Ammon's horn (tissue), 1 donor: ENCODE measurements around the gene XPO5.
A peak's percentile ranks its signal among the peaks of the same experiment; 100 is the strongest.
"Not testable (repeated sequence)": the region's sequence is repeated elsewhere in the genome, so short reads cannot be mapped to it uniquely, and the experiment has no call there.

Source experiments
- DNase-seq: peaks from one replicate; pipeline ENCODE4 v3.0.0-alpha.2; 2016; ENCODE audit warnings: low spot score

XPO5 gene

DNA sequence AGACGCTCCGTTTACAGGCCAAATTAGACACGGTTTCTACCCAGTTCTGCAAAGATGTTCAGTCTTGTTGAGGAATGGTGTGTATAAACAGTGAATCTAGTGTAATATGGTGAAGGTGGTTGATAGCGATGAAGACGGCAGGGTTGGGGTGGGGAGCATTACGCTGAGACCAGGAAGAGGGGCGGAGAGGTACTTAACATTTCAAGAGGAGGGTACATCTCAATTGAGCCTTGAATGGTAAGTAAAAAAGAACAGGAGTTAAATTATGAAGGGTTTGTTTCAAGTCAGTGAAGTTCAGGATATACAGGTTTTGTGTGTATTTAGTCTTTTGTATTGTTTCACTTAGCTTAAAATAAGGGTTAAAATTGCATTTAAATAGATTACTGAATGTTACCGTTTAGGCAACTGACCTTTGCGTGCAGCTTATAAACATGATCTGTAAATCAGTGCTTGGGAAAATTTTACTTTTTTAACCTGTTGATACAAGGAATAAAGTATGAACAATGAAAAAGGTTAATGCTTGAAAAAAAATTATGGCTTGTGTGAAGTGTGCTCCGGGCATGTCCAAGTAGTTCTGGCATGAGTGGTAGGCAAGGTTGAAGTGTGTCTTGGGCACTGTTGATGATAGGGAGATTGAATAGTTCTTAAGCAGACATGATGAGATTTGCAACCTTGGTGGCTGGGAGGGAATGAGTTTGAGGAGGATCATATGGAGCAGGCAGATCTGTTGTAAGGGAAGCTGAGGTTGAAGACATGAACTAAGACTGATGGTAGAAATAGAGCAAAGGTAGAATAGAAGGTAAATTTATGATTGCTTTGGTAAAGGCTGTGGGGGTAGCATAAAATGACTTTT lies 58.1 kb downstream of the XPO5 start:
- DNase-seq = no peak

DNA sequence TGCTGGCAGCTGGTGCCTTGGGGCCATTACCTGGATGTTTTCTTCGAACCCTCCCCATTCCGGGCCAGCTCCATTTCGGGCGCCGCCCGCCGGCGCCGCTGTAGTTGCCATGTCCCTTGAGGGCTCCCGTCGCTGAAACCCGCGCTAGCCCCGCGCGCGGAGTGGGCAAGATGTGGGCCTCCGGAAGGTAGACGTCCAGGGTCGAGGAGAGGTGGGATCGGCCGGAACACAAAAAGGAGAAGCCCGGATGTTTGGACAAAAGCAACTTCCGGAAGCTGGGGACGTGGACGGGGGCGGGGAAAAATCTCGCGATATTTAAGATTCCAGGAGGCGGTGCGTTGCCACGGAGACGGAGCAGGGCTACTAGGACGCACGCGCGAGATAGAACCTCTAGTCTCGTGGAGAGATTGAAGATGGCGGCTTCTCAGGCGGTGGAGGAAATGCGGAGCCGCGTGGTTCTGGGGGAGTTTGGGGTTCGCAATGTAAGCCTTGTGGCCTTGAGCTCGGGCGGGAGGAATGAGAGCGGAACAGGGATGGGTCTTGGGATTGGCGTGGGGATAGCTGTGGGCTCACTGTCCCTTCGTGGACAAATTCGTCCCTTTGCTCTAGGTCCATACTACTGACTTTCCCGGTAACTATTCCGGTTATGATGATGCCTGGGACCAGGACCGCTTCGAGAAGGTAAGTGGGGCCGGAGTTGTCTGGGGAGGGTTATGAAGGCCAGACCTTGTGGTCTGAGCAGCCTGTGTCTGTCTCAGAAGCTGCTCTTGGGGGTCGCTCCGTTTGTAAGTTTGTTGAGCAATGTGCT lies 58.9 kb downstream of the XPO5 start, which contains the start of the genes POLR1C and YIPF3:
Gene POLR1C (plus strand): TSS at position 393 of the 808 bp plus-strand sequence. CDS start 21 bp downstream, at position 414.
Gene YIPF3 (minus strand): TSS at position 230 of the 808 bp plus-strand sequence. CDS start 119 bp downstream, at position 111.
- DNase-seq = peak; percentile 98

DNA sequence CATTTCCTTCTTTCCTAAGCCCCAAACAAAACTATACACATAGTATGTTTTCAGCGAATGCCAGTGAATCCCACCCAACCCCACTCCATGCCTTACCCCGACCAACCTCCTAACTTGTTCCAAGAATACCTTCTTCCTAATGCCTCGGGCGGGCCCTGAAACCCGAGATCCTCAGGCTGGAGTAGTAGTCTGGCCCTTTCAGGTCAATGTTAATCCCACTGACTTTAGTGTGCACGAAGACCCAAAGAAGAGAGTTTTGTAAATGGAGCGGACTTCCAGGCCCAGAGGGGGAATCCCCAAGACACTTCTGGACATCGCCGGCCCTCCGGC lies 59.5 kb downstream of the XPO5 start:
- DNase-seq = no peak

DNA sequence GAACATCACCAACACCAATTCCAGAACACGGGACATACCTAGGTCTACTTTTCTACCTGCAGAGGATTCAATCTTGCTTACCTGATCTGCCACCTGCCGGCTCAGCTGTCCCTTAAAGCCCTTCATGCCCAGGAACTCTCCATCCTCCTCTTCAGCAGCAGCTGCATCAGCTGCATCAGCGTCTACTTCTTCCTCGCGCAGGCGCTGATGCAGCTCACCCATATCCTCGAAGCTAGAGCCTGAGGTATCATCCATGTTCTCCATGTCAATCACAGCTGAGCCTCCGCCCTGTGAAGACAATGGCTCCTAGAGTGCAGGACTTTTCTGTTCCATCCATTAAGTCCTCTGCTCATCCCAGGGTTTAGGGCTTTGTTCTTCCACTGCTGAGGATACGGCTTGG lies 60.0 kb downstream of the XPO5 start:
- DNase-seq = no peak

DNA sequence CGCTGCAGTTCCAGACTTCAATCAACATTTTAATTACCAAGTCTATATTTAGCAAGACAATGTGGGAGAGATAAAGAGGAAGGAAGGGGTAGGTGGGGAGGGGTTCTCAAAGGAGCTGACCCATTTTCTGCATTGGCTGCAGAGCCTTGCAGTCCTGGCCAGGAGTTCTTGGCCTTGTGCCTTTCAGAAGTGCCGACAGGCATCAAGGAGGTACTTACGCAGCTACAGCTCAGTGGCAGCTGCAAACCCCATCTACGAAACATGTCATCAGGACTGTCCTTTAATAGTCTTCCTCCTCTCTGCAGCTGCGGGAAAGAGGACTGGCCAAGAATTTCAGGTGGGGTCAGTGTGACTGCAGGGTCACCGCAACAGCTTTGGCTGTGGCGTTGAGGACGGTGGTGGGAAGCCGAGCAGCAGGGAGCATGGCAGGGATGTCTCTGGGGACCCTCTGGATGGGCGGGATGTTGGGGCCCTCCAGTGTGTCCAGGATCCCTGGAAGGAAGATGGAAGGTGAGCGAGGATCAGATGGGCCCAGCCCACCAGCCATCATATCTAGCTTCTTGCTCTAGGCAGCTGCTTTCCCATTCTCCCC lies 63.9 kb downstream of the XPO5 start:
- DNase-seq = no peak

DNA sequence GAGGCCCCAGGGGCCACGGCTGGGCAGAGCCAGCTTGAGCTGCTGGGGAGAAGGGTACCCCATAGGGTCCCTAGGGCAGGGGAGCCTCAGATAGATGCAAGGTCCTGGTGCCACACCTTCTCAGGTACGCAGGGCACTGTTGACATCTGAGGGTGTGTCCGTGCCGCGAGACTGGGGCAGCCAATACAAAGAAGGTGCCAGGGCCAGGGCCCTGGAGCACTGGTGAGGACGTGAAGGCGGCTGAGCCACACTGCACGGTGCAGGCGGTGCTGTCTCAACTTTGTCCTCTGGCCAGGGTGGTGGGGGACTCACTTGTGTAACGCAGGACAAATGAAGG lies 65.0 kb downstream of the XPO5 start:
- DNase-seq = no peak

DNA sequence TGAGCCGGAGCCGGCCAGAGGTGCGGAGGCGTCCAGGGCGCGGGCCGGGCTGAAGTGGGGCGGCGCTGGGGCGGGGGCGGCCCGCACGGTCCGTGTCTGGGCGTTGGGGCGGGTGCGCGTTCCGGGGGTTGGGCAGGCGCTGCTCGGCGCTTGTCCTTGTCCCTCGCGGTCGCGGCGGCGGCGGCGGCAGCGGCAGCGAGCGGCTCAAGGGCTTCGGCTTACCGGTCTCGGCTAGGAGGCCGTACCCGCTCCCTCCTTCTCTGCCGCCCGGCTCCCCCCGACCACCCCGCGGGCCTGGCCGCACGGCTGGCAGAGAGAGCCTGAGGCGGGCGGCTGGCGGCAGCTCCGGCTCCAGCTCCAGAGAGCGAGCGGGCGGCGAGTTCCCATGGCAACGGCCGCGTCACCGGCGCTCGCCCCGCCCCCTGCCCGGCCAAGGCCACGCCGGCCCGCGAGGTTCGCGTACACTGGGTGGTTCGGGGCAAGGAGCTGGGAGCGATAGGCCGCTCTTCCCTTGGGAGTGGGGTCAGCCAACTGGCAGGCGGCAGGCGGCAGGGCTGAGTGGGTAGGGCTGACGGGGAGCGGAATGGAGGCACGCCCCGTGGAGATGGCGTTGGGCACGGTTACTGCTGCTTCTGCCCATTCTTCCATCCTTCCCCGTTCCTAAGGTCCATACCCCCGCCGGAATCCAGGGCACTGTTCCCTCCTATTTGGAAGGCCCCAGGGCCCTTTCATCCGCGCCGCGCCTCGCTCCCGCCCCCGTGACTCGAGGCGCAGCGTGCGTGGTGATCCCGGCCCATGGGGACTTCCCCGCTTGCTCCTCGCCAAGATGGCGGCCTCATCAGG lies 65.6 kb downstream of the XPO5 start, which contains the start of gene LRRC73:
Gene LRRC73 (minus strand): TSS at position 363 of the 843 bp plus-strand sequence. CDS start 561 bp downstream, outside the sequence.
- peak; percentile 92 for DNase-seq

DNA sequence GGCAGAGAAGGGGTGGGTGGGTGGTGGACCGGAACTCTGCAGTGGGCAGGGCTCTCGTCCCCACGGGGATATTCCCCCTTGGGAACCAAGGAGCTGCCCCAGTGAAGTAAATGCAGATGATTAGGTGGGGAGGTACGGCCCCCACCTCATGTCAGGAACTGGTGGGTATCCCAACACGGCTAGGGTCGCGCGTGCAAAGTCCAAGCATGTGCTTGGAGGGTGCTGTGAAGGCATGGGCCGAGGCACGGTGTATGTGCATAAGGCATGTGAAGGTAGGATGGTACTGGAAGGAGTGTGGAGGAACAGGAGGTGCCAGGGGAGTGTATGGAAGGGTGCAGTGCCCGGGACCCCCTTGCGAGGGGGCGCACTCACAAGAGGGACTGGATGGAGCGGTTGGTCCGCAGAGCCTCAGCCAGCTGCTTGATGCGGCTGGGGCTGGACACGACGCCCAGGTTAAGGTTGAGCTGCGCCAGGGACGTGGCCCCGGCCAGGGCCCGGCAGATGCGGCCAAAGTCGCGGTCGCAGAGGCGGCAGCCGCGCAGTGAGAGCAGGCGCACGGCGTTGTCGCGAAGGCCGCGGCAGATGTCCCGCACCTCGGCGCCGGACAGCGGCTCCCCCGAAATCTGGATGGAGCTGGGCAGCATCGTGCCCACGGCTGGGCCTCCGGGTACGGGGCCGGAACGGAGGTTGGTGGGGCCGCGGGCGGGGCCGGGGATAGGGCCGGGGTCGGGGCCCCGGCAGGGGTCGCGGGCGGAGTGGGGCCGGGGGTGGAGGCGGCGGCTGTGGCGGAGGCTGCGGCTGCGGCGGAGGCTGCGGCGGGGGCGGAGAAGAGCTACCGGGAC lies 66.5 kb downstream of the XPO5 start:
- DNase-seq = no peak

DNA sequence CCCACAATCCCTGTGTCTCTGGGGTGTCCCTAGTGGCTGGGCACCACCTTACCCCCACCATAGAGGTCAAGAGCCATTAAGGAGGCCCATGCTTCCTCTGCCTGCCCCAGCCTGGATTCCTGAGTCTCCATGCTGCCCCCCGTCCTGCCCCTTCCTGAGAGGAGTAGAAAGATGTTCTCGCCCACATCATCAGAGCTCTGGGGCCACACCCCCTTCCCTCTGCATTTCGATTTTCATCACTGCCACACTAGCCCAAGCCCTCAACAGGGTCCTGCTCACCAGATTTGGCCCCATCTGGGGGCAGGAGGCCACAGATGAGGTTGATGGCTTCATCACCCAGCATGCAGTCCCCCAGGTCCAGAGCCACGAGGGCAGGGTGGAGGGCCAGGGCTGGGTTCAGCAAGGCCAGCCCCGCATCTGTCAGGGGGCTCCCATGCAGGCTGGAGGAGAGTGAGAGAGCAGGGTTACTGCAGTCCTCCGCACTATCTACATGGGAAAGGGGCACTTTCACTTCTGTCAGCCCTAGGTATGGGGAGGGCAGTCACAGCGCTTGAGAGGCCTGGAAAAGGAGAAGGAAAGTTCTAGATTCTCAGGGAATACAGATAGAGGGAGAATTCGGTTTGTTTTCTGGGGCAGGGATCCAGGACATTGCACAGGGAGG lies 67.2 kb downstream of the XPO5 start:
- no peak for DNase-seq

DNA sequence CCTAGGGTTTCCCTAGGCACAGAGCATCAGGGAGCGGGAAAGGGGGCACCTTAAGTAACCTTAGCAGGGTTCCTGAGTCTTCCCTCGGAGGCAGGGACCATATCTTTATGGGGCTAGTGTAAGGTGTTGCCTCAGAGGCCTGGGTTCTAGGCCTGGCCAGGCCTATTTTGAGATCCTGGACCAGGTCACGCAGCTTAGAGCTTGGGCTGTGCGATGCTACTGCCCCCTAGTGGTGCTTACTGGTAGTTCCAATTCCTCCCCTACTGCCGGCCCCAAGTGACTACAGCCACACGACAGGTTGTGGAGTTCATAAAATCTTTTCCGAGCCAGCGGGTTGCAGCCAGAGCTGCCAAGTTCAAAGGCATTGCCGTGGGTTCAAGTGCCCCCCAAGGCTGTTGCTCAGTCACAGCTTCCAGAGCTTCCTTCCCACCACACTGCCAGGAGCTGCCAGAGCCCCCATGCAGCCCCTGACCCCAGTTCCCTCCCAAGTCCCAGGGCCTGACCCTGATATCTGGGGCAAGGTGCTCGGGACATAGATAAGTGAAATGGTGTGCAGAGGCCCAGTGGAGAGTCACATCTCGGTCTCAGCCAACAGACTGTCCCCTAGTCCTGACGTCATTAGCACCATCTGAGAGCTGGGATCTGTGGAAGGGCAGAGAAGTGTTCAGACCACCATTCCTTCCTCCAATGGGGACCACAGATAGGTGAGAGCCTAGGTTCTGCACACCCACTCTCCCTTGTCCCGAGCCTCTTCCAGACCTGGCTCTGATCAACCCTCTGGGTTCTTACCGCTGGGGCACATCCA lies 69.0 kb downstream of the XPO5 start:
- DNase-seq = peak; percentile 92

DNA sequence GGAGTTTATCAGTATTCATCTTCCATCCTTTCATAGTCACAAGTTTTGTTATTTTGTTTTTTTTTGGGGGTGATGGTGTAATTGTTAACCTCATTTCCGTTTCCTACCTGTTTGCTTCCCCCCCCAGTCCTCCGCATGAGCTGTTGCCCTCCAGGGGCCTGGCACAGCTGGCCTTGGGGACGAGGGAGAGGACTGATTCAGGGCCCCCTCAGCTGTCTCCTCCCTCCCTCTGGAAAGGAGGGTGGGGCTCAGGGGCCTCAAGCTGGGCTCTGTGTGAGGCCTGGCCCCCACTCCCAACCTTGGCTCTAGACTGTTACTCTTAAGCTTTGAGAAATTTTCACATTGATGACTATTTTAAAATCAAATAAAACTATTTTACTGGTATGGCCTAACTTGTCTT lies 69.7 kb downstream of the XPO5 start:
- no peak for DNase-seq

DNA sequence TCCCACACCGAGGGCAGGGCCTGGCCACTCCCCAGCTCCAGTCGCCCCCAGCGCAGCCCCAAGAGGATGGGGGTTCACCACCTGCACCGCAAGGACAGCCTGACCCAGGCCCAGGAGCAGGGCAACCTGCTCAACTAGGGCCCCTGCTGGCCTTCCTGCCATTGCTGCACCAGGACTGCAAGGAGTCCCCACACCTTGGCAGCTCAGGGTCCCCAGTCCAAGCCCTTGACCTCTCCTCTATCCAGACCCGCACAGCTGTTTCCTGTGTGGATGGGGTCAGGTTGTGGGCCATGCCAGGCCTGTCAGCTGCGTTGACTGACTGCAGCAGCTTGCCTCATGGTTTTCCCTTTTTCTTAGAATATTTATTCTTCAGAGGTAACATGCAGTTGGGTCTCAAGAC lies 70.1 kb downstream of the XPO5 start:
- no peak for DNase-seq

DNA sequence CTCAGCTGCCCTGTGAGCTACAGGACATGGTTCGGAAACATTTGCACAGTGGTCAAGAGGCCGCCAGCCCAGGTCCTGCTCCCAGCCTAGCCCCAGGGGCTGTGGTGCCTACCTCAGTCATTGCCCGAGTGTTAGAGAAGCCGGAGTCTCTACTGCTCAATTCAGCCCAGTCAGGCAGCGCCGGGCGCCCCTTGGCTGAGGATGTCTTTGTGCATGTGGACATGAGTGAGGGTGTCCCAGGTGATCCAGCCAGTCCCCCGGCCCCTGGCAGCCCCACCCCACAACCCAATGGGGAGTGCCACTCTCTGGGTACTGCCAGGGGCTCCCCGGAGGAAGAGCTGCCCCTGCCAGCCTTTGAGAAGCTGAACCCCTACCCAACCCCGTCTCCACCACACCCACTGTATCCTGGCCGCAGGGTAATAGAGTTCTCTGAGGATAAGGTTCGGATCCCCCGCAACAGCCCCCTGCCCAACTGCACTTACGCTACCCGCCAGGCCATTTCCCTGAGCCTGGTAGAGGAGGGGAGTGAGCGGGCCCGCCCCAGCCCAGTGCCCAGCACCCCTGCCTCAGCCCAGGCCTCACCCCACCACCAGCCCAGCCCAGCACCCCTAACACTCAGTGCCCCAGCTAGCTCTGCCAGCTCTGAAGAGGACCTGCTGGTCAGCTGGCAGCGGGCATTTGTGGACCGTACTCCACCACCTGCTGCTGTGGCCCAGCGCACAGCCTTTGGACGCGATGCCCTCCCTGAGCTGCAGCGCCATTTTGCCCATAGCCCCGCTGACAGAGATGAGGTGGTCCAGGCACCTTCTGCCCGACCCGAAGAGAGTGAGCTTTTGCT lies 70.9 kb downstream of the XPO5 start:
- DNase-seq = no peak

DNA sequence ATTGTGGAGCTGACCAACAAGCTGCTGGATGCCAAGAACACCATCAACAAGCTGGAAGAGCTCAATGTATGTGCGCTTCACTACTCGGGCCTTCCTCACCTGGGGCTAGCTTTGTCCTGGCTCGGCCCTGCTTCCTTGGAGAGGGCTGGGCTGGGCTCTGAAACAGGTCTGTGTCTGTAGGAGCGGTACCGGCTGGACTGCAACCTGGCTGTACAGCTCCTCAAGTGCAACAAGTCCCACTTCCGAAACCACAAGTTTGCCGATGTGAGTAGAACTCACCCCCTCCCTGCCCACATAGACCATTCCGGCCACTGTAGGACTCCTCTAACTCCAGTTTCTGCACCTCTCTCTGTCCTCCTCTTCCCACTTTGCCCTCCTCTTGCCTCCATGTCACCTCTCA lies 72.4 kb downstream of the XPO5 start:
- DNase-seq = no peak

DNA sequence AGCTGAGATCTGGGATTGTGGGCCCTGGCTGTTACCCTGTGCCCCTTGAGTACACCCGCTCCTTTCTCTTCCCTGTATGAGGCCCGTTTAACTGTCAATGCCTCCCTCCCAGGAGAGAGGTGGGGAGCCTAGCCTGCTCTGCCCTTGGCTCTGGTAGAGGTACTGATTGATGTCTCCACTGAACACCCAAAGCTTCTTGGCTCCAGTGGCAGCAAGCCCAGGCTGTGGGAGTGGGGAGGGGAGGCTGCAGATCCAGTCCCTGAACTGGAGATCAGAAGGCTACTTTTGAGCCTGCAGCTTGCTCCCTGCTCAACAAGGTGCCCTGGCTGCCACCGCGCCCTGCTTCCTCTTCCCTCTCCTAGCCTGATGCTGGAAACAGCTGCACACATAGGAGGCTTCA lies 73.2 kb downstream of the XPO5 start:
- DNase-seq = no peak

DNA sequence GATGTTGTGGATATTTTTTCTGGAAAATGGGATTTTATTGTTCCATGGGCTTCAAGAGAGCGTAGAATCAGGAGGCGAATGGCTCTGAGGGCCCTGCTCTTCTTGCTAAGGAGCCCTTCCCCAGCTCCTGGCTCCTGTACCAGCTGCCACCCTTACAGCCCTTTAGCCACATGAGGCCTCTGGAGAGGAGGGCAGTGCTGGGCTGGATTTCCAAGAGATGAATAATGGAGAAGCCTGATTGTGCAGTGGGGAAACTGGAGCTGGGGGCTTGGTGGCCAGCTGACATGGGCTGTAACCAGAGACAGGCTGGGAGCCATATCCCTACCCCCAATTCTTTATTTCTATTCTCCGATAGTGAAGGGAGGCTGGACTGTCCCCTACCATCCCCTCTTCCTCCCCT lies 74.9 kb downstream of the XPO5 start:
- DNase-seq = no peak

DNA sequence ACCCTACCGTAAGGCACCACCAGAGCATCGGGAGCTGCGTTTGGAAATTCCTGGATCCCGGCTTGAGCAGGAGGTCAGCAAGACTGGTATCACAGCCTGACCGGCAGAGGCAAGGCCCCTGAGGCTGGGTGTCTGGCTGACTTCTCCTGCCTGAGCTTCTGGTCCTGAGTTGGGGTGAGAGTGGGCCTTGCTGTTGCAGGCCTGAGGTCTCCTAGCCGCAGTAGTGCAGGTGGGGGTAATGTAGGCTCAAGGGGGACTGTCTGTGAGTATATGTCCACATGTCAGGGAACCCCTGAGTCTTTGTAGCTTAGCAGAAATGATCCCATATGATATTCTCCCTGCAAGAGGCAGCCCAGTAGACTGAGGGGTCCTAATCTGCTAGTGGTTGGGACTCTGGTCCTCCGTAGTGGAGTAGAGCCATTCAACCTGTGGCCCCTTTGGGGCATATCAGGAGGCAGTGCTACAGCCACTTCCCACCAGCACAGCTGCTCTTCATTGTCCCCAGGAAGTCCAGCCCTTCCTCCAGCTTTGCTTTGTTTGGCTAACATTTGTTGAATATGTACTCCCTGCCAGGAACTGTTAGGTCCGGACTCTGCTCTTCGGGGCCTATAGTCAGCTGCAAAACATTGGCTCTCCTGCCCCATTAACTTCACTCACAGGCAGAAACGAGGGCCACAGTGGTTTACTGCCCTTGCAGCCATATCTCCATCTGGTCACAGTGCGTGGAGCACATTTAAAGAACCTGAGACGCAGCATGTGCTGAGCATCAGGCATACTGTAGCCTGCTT lies 76.6 kb downstream of the XPO5 start:
- no peak for DNase-seq

DNA sequence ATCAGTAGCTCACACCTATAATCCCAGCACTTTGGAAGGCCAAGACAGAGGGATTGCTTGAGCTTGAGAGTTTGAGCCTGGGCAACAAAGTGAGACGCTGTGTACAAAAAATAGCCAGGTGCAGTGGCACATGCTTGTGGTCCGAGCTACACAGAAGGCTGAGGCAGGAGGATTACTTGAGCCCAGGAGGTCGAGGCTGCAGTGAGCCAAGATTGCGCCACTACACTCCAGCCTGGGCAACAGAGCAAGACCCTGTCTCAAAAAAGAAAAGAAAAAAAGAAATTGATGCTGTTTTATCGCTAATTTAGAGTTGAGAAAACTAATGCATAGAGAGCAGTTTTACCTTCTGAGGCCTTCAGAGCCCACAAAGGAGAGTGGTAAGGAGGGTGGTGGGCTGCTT lies 77.5 kb downstream of the XPO5 start:
- not testable (repeated sequence) for DNase-seq
